ENCODE results near the gene GTF3C1. TPM values are rescaled to one million over a fixed set of nuclear protein-coding genes. Genes with fewer than 3 reads are reported as not detected.

The GTF3C1 gene
- polyA plus RNA-seq, 3 donors = 78.2 to 95.5 (median 92.4) TPM

DNA sequence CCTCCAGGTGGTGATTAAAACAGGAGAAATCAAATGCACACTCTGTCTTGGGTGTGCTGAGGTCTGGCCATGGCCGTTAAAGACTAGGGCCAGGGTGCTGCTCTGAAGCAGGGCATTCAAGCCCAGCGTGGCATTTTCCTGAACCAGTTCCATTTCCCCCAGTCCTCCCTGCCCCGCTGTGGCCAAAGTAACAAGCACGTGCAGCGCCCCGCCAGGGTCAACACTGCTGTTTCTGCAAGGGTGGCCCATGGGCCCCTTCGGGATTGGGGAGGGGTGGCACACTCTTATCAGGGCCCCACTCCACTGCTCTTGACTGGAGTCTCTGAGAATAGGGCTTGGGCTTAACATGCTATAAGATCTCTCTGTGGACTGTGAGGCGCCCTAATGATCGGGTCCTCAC lies 74.8 kb downstream of the GTF3C1 start:
- DNase-seq (ENCODE audit: extremely low read depth in 1 of 11, low read depth in 9 of 11, low spot score in 4 of 11) = no peak

DNA sequence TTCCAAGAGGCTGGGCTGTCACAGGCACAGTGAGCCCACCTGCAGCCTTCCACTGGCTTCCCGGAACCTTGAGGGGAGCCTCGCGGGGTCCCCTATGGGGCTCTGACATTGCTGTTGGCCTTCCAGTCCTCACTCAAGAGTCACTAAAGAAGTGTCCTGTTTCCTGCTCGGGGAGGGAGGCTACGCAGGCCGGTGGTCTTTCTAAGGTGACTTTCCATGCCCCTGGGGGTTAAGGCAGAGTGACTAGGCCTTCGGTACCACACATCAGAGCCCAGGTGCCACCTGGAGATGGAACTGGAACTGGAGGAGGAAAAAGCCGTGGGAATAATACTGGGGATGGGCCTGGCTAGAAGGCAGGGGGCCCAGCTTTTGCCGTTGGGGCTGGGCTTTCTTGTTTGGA lies 75.7 kb downstream of the GTF3C1 start:
- DNase-seq (ENCODE audit: extremely low read depth in 1 of 11, low read depth in 9 of 11, low spot score in 4 of 11) = no peak

DNA sequence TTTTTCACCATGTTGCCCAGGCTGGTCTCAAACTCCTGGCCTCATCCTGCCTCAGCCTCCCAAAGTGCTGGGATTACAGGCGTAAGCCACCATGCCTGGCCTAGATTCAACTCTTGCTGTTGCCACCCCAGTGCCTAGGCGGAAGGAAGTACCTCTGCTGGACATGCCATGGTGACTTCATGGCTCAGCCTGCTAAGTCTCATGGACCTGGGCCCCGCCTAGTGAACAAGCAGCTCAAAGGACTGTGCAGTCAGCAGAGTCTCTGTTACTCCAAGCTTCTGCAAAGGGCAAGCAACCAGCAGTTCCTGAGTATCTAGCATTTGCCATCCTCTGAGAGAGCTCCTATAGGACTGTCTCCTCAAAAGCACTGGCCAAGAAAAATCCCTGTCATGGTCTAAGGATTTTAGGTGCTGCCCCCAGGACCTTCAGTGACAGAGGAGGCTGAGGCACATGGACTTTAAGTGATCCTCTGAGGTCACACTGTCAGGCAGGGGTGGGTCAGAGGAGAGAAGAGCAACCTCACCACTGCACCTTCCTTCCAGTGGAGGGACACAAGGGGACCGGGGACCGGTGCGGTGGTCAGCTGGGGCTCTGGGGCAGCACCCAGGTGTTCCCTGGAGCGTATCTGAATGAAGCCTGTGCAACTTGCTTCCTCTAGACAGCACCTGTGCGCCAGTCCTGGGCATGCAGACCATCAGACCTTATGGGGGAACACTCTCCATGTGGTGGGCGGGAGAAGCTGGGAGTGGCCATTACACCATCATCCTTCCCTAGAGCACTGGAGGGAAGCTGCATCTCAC lies 76.4 kb downstream of the GTF3C1 start:
- DNase-seq (ENCODE audit: extremely low read depth in 1 of 11, low read depth in 9 of 11, low spot score in 4 of 11) = no peak

DNA sequence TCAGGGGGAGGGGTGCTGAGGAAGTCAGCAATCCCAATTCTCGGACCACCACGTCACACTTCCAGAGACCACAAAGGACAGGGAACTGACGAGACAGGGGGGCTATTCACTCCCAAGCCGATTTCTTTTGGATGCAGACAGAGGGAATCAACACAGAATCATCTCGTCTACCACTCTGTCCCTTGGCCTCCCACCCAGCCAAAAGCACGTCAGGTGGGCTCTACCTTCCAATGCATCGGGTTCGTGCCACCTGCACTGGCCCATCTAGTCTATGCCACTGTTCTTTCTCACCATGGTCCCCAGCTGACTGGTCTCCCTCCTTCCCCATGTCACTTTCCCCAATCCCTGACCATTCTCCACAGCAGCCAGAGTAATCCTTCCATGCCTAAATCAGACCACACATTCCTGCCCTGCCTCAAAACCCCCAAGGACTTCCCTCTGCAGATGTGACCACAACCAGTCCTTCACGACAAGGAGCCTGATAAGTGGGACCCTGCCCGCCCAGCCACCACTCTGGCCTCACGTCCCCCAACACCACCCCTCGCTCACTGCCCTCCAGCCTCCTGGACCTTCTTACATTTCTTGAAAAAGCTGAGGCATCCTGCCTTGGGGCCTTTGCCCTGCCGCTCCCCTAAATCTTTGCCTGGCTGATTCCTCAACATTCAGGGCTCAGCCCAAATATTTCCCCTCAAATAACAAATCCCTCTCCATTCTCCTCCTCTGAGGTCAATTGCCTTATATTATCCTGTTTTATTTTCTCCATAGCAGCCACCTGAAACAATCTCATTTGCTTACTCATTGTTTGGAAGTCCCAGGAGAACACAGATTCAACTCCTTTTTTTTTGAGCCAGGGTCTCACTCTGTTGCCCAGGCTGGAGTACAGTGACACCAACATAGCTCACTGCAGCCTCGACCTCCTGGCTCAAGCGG lies 77.4 kb downstream of the GTF3C1 start:
- DNase-seq (ENCODE audit: extremely low read depth in 1 of 11, low read depth in 9 of 11, low spot score in 4 of 11) = no peak

DNA sequence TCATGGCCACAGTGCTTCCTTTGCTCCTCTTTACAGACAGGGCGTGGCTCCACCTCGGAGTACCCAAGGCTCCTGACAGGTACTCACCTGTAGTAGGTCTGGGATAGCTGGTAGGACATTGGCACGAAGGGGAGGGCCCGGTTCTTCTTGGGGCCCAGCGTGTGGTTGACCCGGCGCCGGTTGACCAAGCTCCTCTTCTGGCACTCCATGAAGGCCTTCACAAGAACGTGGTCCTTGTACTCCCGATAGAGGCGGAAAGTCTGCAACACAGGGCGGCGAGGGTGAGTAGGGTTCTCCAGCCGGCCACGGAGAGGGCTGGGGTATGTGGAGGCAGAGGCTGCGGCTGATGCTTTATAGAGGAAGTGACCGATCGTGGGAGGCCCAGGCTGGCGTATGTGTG lies 78.1 kb downstream of the GTF3C1 start:
- DNase-seq (ENCODE audit: extremely low read depth in 1 of 11, low read depth in 9 of 11, low spot score in 4 of 11) = no peak

DNA sequence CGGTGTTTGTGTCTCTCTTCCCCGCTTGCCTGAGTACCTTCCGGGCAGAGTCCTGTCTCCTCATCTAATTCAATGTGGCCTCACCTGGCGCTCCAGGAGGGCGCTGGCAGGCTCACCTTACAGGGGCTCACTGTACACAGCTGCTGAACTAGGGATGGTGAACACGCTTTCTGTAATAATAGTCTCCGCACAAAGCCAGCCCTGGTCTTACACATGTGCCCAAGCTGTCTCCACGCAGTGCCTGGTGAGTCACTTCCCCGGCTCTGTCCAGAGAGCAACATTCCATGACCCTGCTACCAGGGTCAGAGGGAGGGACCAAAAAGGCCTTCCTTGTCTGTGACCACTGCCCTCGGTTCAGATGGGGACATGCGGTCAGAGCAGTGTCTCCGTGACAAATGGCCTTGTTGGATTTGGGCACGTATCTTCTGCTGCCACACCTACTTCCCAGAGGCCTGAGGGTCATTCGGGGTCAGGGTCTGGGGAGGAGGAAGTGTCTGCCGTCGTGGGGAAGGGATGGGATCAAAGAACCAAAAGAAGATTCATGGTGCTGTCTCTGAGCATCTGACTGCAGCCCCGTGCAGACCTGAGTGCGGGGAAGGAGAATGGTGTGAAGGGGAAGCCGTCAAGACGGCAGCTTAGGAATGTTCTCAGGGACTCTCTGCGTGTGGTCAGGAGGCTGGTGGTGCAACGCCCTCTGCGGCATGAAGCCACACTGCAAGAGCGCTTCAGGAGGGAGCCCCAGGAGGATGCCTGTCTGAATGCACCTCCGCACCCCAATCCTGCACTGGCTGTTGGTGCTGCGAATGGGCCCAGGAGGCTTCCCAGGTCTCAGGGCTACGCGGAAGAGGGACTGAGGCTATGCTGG lies 78.9 kb downstream of the GTF3C1 start:
- DNase-seq (ENCODE audit: extremely low read depth in 1 of 11, low read depth in 9 of 11, low spot score in 4 of 11) = no peak

DNA sequence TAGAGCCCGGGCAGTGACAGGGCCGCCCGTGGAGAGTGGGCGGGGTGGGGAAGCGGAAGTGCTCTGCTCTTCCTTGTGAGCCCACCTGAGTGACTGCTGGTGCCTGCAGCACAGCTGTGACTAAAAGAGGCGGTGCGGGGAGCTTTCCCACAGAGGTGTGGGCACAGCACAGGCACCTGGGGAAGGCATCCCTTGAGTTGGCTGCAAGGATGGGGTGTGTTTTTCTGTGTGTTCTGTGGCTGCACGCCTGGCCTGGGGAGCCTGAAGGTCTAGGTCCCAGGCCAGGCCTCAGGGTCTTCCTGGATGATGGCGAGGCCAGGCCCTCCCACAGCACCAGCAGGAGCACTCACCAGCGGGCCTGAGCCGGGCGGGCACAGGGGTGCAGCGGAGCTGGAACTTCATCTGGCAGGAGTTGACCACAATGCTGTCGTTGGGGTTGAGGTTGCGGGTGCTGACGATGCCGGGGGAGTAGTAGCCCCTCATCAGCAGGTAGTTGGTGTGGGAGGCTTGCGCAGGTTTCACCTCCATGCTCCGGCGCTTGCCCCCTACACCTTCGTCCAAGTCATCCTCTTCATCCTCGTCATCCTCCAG lies 80.7 kb downstream of the GTF3C1 start:
- DNase-seq (ENCODE audit: extremely low read depth in 1 of 11, low read depth in 9 of 11, low spot score in 4 of 11) = no peak

DNA sequence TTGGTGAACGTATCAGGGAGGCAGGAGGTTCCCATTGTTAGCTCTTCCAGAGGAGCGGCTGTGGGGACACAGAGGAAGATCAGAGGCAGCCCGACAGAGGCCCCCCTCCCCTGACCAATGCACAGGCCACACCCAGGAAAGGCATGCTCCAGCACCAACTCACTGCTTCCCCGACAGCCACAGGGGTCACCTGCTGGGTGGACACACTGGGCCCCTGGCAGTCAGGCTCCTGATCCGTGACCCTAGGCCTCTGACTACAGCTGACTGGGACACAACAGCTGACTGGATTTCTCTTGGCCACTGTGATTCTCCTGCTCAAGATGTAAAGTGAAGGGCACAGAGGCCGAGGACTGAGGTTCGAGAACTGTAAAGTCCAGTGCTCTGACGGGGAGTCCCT lies 84.2 kb downstream of the GTF3C1 start:
- no peak for DNase-seq (ENCODE audit: extremely low read depth in 1 of 11, low read depth in 9 of 11, low spot score in 4 of 11)

DNA sequence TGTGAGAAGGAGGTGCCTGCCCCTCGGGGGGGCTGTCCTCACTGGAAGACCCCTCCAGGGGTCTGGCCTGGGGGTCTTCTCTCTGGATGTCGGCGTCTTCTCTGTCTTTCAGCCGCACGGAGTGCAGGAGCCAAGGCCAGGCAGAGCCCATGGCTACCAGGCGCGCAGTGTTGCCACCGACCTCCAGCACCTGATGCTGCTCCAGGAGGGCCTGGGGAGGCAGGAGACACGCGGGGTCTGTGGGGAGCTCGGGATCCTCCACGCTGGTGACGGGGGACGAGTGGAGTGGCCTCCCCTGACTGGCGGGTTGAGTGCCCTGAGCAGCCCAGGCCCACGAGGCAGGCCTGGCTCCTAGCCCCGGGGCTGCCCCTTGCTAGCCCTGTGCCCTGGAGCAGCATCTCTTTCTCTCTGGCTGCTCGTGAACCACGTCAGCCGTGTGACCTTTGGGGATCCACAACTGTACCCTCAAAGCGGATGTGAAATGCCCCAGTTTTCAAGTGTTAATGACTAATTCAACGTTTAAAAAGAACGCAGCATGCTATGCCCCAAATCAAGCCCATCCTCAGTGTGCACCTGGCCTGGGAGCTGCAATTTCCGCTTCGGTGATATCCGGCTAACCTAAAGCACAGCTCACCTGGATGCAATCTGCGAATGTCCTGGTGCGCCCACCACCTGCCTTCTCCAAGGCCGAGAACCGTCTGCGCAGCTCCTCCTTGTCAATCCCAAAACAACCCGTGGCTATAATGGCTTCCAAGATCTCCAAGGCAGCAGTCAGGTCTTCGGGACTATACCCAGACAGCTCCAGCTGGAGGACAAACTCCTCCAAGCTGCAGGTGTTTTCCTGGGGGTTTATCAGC lies 84.9 kb downstream of the GTF3C1 start:
- no peak for DNase-seq (ENCODE audit: extremely low read depth in 1 of 11, low read depth in 9 of 11, low spot score in 4 of 11)

DNA sequence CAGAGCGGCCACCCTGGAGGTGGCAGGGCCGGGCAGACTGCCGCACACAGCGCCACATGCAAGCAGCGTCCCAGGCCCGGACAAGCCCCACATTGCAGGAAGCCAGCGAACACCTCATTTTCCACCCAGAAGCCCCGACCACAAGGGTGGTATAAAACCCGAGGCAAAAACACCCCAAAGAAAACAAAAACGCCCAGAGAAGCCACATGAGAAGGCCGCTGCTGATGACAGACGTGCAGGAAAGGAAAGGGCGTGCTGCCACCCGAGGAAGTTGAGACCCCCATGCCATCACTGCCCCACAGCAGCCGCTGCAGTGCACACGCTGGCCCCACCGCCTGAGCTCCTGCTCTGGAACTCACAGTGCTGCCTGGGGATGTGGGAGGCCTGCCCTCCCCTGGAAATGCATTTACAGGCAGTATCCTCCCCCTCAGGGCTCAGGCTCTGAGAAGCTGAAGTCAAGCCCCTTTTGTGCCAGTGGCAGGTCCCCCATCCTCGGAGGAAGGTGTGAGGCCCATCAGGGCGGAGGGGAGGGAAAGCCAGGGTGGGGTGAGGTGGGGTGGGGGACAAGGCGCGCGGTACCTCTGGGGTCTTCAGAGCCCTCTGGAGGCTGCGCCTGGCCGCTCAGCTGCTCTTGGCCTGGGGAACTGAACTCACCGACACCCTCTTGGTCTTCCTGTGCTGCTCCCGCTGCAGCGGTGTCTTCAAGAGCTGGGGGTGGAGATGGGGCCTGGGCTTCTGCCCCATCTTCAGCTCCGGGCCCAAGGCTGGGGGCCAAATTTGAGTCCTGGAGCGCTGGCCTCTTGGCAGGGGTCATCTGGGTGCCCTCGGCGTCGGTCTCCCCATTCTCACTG lies 85.7 kb downstream of the GTF3C1 start:
- no peak for DNase-seq (ENCODE audit: extremely low read depth in 1 of 11, low read depth in 9 of 11, low spot score in 4 of 11)

DNA sequence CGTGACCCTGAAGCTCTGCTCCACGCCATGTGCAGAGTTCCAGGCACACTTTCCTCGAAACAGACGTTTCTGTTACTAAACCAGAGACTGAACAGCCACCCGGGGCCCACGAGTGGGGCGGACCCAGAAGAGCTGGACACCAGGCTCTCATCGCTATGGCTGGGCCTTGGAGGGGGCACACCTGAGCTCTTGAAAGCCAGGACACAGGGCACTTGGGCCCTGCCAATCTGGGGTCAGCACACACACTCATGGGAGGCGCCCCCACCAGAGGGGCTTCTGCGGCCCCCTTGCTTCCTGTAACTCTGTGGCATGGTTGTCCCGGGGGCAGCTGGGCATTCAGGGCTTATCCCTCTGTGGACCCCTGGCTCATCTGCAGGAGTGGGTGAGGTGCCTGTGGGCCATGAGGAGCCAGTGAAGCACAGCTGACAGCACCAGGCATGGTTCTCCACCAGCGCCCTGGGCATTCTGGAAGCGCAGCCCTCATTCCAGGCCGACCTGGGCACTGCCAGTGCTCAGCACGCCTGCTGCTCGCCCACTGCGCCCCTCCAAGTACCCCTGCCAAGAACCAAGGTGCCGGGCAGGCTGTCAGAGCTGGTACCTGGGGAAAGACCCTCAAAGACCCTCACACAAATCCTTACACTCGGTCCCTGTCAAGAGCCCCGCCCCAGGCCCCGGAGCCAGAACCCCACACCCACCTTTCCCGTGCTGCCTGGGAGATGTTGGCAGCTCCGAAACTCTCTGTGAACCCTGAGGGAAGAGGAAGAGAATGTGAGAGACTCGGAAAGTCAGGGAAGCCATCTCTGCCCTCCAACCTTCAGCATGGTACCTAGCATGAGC lies 86.6 kb downstream of the GTF3C1 start:
- DNase-seq (ENCODE audit: extremely low read depth in 1 of 11, low read depth in 9 of 11, low spot score in 4 of 11) = no peak

DNA sequence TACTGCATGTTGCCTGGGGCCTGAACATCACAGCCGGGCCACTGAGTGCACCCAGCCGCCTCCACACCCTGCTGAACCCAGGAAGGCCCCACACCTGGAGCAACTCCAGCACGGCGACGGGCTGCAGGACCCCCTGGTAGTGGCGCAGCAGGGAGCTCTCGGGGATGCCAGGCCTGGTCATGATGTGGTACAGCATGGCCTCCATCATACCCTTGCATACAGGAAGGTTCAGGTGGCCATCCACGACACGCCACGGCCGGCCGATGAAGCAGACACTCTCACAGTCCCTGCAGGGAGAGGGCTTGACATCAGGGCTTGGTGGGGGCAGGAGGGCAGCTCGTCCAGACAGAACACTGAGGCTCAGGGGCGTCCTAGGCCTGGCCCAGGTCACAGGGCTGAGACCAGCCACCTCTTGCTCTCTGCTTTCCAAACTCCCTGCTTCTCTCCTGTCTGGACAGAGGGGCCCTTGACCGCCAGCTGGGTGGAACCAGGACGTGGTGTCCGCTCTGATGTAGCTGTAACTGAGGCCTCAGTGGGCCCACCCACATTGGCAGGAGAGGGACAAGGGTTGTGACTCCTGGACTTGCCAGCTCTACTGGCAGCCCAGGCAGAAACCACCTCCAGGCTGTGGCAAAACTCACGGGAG lies 87.4 kb downstream of the GTF3C1 start:
- DNase-seq (ENCODE audit: extremely low read depth in 1 of 11, low read depth in 9 of 11, low spot score in 4 of 11) = no peak

DNA sequence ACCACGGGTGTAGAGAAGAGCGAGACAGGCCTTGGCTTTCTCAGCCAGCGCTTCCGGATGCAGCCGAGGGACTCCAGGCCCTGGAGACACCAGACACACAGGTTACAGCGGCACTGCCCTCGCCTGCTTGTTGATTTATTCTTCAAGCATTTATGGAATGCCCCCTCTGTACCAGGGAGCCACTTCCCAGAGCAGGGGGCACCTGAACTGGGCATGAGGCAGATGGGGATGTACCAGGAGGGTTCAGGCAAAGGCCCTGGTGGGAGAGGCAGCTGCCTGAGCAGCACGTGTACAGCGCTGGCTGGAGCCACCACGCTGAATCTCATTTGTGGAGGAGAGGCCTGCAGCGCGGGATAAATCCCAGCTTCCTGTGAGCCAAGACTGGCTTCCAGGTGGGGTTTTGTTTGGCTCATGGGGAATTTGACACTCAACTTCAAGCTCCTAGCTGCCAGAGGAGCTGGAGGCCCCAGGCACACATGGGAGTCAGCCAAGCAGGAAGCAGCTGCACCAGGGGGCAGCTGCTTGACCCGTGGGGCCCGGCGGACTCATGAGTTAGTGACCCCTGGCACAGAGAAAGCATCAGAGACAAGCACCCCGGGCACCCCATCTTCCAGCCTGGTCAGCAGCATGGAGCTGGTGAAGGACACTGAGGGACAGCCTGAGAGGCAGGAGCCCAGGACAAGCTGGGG lies 88.1 kb downstream of the GTF3C1 start:
- peak in 2 of 11 donors; percentile 45 to 47 for DNase-seq (ENCODE audit: extremely low read depth in 1 of 11, low read depth in 9 of 11, low spot score in 4 of 11)

DNA sequence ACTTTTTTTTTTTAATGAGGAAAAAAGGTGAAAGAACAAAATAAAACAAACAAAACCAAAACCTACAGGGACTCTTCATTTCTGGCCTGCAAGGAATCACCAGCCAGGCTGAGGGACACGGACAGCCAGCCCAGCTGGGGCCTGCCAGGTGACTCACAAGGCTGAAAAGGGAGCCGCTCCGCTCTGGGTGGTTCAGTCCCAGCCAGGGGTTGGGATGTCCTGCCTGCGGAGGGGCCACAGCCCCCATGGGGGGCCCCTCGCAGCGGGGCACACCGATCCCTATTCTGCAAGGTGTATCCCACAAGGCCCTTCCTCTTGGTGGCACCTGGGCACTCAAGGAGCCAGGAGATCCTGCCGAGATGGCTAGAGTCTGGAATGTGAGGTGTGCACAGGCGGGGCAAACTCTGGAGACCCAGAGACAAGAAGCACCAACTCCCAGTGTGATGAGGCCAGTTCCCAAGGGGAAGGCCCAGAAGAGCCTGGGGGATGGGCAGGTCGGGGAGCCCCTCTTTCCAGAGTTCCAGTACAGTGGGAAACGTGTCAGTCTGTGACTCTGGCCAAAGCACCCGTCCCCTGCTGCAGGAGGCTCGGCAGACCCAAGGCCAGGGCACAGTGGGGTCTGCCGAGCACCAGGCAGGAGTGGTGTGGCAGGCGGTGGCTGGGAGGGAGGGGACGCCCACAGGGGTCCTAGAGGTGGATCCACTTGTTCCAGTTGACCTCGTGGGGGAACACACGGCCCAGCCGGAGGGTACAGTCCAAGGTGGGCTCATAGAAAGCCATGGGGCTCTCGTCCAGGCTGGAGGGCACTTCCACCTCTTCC lies 88.8 kb downstream of the GTF3C1 start:
- no peak for DNase-seq (ENCODE audit: extremely low read depth in 1 of 11, low read depth in 9 of 11, low spot score in 4 of 11)

DNA sequence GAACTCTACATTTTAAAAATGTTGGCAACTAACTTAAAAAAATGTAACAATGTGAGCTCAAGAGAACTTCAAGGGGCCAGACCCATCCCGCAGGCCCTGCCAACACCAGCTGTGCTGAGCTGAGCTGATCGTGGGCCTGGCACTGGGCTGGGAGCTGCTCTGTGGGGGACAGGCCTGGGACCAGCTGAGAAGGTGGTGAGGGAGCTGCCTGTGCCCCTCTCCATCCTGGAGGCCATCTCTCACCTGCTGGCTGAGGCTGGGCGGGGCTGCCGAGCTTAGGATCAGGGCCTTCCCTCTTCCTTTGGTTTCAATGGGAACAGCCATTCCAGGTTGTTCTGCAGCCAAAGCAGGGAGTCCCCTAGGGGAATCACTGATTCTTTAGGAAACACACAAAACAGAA lies 89.5 kb downstream of the GTF3C1 start:
- DNase-seq (ENCODE audit: extremely low read depth in 1 of 11, low read depth in 9 of 11, low spot score in 4 of 11) = no peak
